Stimulated activated CD8-positive, alpha-beta memory T cell treated with anti-CD3 and anti-CD28 coated beads, Interleukin-7, amount 100 ng/mL, for 1 hour (primary cell): ENCODE data around the gene ZNF736.
"Not testable (repeated sequence)": the region's sequence is repeated elsewhere in the genome, so short reads cannot be mapped to it uniquely, and the experiment has no call there.

Experiments used
- DNase-seq, 2 donors: peaks; one replicate each; pipeline ENCODE4 v3.0.0-alpha.2; 2020; ENCODE audit warnings: low read depth in 2 of 2

ZNF736 gene

DNA sequence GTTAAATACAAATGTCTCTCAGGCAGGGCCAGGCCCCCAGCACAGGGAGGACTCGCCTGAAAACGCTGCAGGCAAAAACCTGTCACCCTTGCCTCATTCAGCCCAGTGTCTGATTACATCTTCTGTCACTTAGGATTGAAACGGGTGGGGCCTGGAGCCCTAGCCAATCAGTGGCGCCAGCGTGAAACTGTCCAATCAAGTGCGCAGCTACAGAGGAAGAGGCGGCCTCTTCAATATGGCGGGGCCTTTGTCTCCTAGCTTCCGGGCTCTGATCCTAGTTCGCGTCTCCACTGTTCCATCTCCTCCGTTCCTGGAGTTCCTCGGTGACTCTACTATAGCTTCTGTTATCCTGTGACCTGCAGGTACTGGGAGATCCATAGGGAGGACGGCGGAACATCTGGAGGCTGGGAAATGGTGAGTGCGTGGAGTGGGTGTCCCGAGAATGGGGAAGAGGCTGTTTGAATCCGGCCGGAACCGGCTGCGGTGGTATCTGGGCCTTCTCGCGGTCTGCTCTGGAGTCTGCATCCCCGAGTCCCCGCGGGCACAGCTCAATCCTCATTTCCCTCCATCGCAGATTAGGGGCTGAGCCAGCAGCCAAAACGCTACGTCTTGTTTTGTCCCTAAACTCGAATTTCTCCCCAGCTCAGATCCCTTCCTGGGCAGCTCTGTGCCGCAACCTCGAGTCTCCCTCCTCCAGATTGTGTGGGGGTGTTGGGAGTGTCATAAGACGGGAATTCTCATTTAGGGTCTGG, at the start of gene ZNF736:
Gene ZNF736, plus strand, starts transcription at position 222 of the 752 bp plus-strand sequence. Its CDS starts 190 bp downstream, at position 412.
- peak; percentile 63 to 71 for DNase-seq

DNA sequence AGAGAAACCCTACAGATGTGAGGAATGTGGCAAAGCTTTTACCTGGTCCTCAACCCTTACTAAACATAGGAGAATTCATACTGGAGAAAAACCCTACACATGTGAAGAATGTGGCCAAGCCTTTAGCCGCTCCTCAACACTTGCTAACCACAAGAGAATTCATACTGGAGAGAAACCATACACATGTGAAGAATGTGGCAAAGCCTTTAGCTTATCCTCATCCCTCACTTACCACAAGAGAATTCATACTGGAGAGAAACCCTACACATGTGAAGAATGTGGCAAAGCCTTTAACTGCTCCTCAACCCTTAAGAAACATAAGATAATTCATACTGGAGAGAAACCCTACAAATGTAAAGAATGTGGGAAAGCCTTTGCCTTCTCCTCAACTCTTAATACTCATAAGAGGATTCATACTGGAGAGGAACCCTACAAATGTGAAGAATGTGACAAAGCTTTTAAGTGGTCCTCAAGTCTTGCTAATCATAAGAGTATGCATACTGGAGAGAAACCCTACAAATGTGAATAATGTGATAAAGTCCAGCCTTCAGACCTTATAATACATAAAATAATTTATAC, 47.3 kb upstream of the ZNF736 start:
- DNase-seq = no peak

DNA sequence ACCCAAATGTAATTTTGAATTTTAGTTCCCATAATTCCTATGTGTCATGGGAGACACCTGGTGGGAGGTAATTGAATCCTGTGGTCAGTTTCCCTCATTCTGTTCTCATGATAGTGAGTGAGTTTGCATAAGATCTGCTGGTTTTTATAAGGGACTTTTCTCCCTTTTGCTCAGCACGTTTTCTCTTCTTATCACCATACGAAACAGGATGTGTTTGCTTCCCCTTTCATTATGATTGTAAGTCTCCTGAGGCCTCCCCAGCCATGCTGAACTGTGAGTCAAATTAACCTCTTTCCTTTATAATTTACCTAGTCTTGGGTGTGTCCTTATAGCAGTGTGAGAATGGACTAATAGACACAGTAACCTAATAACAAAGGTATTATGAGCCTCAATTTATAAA, 36.1 kb upstream of the ZNF736 start:
- no peak for DNase-seq

DNA sequence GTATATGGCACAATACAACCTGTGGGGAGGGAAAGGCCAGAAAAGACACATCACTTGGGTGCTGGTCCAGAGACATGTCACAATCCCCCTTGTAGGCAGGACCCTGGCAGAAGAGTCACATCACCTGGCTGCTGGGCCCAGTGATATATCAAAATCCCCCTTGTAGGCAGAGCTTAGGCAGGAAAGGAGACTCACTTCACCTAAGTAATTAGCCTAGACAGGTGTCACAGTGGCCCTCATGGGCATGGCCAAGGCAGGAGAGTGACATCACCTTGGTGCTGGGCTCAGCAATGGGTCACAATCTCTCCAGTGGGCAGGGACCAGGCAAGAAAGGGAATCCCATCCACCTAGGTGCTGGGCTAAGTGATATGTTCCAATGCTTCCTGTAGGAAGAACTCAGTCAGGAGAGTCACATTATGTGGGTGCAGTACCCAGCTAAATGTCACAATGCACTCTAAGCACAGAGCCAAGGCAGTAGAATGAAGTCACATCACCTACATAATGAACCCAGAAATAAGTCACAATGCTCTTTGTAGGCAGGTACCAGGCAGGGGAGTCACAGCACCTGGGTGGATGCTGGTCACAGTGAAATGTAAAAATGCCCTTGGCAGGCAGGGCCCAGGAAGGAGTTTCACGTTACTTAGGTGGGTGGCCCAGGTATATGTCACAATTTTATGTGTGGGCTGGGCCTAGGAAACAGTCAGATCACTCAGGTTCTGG, 18.9 kb upstream of the ZNF736 start:
- DNase-seq = no peak

DNA sequence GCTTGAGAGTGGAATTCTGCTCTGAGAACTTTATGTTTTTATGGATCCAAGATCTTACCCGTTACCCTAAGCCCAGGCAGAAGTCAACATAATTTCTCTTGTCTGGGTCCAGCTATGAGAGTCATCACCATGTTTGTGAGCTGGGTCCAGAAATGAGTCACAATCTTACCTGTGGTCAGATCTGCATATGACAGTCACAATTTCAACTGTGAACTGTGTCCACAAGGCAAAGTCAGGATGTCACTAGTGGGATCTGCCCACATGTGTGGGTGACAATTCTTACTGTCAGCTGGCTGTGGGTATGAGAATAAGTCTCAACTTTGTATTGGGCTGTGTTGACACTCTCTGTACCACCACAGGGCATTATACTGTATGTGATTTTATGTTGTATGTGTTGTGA, 16.3 kb upstream of the ZNF736 start:
- not testable (repeated sequence) for DNase-seq

DNA sequence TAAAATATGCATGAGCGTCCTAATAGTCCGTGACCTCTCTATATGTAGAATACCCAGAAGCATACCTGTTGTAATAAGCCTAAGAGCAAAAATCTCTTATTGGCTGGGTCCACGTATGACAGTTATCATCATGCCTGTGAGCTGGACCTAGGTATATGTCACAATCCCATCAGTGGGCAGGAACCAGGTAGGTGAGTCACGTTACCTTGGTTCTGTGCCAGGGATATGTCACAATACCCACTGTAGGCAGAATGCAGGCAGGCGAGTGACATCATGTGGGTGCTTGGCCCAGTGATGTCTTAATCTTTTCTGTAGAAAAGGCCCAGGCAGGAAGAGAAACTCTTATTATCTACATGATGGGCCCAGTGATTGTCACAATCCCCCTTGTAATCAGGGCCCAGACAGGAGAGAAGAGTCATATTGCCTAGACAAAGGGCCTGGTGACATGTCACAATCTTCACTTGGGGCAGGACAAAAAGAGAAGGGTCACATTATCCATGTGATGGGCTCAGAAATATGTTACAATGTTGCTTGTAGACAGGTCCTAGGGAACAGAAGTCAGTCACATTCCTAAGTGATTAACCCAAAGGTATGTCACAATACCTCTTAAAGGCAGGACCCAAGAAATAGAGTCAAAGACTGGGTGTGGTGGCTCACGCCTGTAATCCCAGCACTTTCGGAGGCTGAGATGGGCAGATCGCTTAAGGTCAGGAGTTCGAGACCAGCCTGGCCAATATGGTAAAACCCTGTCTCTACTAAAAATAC, 12.9 kb upstream of the ZNF736 start:
- DNase-seq = no peak

DNA sequence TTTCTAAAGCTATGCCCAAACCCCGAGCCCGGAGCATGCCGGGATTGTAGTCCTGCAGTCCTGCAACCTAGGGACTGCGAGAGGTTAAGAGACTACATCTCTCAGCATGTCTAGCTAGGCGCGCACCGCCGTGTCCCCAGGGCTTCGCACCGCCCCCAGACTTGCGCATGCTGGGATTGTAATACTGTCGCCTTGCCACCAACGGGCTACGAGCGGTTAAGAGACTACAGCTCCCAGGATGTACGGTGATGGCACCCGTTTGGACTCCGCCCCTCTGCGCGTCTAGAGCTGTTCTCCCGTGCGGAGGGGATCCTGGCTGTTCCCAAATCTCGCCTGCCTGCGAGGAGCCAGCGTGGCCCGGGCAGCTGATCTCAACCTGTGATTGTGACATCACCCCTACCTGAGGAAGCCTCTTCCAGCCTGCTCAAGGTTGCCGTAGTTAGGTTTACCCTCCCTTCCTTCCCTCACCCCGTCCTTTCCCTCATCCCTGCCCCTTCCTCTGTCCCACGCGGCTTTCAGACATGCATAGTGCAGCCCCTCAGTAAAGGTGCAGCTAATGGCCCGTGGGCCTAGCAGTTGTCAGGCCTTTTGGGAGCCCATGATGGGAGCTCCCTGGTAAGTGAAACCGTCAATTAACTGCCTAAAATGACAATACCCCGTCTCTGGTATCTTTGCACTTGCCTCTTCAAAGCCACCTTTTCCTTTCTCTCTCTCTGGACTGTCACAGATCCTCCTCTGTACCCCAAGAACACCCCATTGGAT, 6.3 kb upstream of the ZNF736 start:
- peak; percentile 82 to 83 for DNase-seq

DNA sequence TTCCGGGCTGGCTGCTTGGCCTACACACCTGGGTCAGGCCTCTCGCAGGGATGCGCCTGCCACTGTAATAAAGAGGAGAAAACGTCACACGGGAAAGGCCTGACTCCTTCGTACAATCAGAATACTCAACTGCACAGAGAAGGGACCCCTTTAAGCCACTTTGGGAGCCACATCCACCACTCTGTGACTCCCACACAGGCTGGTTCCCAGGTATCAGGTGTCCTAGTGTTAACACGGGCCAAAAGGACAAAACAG, 5.8 kb upstream of the ZNF736 start:
- no peak for DNase-seq

DNA sequence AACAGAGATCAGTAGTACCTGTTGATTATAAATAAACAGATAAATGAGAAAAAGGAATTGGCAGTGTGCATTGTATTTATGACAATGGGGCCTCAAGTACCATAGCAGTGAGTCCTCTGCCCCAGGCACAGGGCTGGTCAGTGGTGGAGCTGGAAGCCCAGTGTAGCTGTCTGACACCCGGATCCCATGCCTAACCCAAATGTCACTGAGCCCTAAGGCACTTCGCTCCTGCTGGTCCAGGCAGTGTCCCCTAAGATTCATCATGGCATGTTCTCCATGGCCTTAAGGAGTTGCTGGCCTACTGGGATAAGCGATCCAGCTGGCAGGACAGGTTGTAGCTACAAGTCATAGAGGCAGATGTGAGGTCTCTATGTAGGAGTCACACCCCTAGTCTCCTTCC, 3.3 kb upstream of the ZNF736 start:
- DNase-seq = no peak

DNA sequence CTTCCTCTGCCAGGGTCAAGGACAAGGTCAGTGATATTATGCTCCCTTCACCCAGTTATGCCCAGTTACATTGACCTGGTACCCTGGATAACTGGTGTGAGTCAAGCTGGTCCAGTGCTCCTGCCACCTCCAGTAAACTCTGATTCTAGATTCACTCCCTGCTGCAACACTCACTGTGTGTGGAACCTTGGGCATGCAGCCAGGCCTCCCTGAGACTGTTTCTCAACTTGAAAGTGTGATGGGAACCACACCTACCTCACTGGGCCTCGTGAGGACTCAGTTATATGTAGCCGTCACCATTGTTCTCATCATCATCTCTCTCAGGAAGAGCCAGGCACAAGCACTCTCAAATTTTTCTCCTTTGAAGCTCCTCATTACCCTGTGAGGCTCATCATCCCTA, 935 bp upstream of the ZNF736 start:
- DNase-seq = no peak

DNA sequence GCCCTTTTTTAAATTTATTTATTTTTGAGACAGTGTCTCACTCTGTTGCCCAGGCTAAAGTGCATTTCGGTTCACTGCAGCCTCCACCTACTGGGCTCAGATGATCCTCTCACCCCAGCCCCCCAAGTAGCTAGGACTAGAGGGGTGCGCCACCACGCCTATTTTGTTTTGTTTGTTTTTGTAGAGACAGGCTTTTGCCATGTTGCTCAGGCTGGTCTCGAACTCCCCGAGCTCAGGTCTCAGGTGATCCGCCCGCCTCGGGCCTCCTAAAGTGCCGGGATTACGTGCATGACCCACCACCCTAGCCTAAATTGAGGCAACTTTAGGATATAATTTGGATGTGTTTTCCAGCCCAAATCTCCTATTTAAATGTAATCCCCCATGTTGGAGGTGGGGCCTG, 805 bp downstream of the ZNF736 start:
- DNase-seq = no peak

DNA sequence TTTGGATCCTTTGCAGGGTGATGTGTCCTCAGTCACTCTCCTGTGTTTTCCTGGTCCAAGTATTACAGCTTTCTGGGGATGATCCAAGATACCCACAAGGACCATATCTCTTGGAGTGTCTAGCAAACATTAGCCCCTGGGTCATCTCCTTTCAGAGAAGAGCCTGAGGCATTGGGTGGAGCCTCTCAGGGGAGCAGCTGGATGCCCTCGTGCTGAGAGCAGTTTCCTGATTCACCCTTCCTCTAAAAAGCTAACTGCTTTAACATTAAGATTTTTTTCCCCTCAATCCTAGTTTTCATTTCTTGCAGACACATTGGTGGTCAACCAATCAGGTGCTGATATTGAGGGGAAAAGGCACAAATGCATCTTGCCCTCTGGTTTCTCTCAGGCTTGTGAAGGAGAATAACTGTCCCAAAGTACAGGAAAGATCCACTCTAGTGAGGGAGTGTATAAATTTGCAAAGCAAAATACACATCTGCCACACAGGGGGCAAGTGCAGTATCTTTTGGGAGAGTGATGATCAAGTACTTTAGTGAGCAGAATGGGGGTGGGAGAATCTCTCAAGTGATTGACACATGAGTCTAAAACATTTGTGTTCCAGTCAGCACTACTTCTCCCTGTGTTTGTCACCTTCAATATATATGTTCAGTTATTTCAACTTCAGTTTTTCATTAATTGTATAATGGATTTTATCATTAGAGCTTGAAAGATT, 2.4 kb downstream of the ZNF736 start:
- DNase-seq = not testable (repeated sequence)

DNA sequence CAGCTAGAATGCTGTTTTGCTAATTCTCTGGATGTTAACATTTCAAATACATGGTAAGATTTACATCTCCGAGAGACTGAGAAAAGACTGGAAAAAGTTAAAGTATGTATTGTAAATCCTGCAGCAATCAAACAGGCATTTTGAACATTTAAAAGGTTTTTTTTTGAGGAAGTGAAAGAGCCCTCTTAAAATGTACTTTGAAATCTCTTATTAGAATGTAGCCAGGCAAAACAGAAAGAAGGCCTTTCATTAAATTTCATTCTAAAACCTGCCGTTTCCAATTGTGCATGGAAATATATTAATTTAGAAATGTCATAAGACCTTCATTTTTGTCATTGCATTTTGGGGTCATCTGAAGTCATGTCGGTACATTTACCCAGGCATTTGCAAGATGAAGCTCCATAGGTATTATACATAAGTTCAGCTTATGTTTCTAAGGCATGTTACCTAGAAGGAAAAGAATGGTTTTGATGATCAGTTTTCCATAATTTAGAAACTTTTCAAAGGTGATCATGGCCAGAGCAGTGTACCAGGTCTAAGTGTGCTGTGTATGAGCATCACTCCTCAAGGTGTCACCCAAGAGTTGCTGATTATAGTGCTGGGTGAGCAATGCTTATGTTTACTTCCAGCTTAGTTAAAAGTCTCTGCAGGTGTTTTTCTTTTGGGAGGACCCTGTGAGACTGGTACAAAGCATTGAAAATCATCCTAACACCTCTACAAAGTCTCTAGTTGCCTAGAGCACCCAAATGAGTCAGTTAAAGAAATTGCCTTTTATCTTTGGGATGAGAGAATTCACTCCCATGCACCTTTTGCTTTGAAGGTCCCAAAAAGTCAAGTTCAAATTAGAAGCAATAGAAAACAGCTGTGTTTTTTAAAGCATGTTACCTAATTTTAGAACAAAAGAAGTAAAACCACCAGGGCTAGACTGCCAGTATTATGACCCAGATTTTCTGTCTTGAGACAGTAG, 7.1 kb downstream of the ZNF736 start:
- no peak for DNase-seq

DNA sequence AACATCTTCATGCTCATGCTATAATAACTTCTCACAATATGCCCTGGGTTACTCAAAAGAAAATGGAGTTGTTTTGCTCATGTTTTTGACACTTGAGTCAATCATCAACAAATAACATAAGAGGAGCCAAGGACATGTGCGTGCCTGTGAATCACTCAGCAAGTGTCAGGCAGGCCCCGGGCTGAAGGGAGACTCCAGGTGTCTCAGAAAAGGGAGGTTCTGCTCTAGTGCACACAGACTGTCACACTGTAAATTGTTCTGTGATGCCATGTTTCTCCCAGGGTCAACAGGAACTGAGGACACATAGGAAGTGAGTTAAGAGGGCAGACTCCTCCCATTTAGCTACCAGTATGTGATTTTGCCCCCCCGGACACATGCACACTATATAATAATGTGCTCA, 10.4 kb downstream of the ZNF736 start:
- DNase-seq = not testable (repeated sequence)

DNA sequence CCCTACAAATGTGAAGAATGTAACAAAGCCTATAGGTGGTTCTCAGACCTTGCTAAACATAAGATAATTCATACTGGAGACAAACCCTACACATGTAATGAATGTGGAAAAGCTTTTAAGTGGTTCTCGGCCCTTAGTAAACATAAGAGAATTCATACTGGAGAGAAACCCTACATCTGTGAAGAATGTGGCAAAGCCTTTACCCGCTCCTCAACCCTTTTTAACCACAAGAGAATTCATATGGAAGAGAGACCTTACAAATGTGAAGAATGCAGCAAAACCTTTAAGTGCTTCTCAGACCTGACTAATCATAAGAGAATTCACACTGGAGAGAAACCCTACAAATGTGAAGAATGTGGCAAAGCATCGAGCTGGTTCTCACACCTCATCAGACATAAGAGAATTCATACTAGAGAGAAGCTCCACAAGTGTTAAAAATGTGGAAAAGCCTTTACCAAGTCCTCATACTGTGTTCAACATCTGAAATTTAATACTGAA, 35.0 kb downstream of the ZNF736 start:
- not testable (repeated sequence) for DNase-seq

DNA sequence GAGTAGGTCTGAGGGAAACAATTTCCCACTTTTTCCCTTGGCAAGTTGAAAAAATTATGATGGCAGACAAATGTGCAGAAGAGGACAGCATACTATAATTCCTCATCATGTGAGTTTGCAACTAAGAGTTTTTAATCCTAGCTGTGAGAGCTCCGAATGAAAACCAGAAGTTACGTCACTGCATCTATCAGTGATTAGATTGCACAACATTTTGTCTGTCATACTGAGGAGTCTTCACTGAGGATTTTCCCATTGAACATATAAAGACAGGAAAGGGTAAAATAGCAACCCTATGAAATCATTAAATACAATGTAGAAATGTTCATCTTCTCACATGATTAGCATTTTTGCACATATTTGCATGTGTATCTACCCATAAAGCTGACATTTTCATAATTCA, 45.8 kb downstream of the ZNF736 start:
- no peak for DNase-seq

DNA sequence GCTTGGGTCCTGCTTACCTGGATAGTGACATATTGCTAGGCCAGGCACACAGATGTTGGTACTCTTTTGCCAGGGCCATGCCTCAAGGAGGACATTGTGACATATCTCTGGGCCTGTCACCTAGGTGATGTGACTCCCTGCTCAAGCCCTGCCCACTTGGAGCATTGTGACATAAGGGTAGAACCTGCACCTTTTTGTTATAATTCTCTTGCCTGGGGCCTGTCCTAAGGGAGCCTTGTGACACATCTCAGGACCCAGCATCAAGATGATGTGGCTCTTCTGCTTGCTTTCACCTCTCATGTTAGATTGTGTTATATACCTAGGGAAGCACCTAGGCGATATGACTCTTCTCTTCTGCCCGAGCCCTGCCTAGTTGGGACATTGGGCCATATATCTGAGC, 57.4 kb downstream of the ZNF736 start:
- no peak for DNase-seq

DNA sequence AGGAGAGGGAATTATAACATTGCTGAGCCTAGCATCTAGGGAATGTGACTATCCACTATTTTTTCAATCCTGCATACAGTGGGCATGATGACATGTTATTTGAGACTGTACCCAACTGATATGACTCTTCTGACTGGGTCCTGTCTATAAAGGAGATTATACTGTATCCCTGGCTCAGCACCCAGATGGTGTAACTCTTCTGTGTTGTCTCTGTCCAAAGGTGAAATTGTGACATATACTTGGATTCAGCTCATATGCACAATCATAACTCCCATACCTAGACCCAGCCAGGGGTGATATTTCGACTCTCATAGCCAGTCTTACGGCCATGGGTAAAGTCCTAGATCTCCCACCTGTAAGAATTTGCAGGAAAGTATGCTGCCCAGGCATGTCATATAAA, 59.3 kb downstream of the ZNF736 start:
- DNase-seq = no peak

DNA sequence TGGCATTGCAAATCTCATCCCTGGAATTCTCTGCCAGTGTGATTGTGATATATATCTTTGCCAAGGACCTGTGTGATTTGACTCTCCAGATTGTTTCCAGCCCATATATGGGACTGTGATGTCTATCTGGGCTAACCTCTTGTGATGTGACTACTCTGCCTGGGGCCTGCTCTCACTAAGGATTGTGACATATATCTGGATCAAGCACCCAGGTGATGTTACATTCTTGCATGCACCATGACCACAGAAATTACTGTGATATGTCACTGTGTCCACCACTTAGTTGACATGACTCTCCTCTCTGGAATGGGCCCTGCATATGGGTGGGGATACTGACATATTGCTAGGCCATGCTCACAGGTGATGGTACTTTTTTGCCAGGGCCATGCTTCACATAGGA, 86.6 kb downstream of the ZNF736 start:
- no peak for DNase-seq
